Measurements from ENCODE around the gene DNAJA3.
"Not testable (repeated sequence)": the region's sequence is repeated elsewhere in the genome, so short reads cannot be mapped to it uniquely, and the experiment has no call there.

The DNAJA3 gene

GRCh38 chr16:4386951-4387565 is 38.6 kb upstream of the DNAJA3 start:
- no peak for DNase-seq (ENCODE audit: insufficient read length, low spot score)

GRCh38 chr16:4387781-4388180 is 37.9 kb upstream of the DNAJA3 start:
- FAIRE-seq (no peak), DNase-seq (ENCODE audit: insufficient read length, low spot score) (no peak)

More at GRCh38 chr16:4386951-4387565, 38.6 kb upstream of the DNAJA3 start:
- FAIRE-seq: no peak

GRCh38 chr16:4388271-4389021 is 37.2 kb upstream of the DNAJA3 start:
- FAIRE-seq: no peak
- peak; percentile 56 for DNase-seq (ENCODE audit: insufficient read length, low spot score)

- FAIRE-seq: peak; percentile 36
- no peak for DNase-seq (ENCODE audit: insufficient read length, low spot score)
These were observed 36.4 kb upstream of the DNAJA3 start for GRCh38 chr16:4389051-4389955.

GRCh38 chr16:4390266-4391260 is 35.1 kb upstream of the DNAJA3 start:
- DNase-seq (ENCODE audit: insufficient read length, low spot score): no peak

GRCh38 chr16:4391631-4392381 is 33.9 kb upstream of the DNAJA3 start:
- FAIRE-seq: no peak
- DNase-seq (ENCODE audit: insufficient read length, low spot score): no peak

More at GRCh38 chr16:4390266-4391260, 35.1 kb upstream of the DNAJA3 start:
- no peak for FAIRE-seq

GRCh38 chr16:4392382-4393239 is 33.1 kb upstream of the DNAJA3 start:
- FAIRE-seq (no peak), DNase-seq (ENCODE audit: insufficient read length, low spot score) (no peak)

- FAIRE-seq (no peak), DNase-seq (ENCODE audit: insufficient read length, low spot score) (no peak)
These were observed 32.4 kb upstream of the DNAJA3 start for GRCh38 chr16:4393240-4393600.

GRCh38 chr16:4393850-4394249 is 31.8 kb upstream of the DNAJA3 start:
- not testable (repeated sequence) for FAIRE-seq; DNase-seq (ENCODE audit: insufficient read length, low spot score)

- DNase-seq (ENCODE audit: insufficient read length, low spot score) (no peak), FAIRE-seq (no peak)
These were observed 30.5 kb upstream of the DNAJA3 start for GRCh38 chr16:4395055-4395726.

GRCh38 chr16:4399001-4399730 is 26.5 kb upstream of the DNAJA3 start:
- DNase-seq (ENCODE audit: insufficient read length, low spot score): no peak
- FAIRE-seq: no peak

GRCh38 chr16:4401094-4401501 is 24.6 kb upstream of the DNAJA3 start:
- FAIRE-seq (no peak), DNase-seq (ENCODE audit: insufficient read length, low spot score) (no peak)

- FAIRE-seq (no peak), DNase-seq (ENCODE audit: insufficient read length, low spot score) (no peak)
These were observed 24.2 kb upstream of the DNAJA3 start for GRCh38 chr16:4401510-4401909.

- peak; percentile 69 for FAIRE-seq
- peak; percentile 90 for DNase-seq (ENCODE audit: insufficient read length, low spot score)
These were observed 23.1 kb upstream of the DNAJA3 start for GRCh38 chr16:4402439-4403132.

- FAIRE-seq (no peak), DNase-seq (ENCODE audit: insufficient read length, low spot score) (no peak)
These were observed 22.3 kb upstream of the DNAJA3 start for GRCh38 chr16:4403133-4403949.
